Astrocyte of the hippocampus (primary cell): ENCODE data around the gene ZNF354B.
"Not testable (repeated sequence)": the region's sequence is repeated elsewhere in the genome, so short reads cannot be mapped to it uniquely, and the experiment has no call there.

ENCODE experiments used
- DNase-seq: peaks from one replicate; pipeline ENCODE4 v3.0.0; 2011; ENCODE audit warnings: low read depth, low spot score

The ZNF354B gene

GRCh38 chr5:178859625-178860521 is at the start of gene ZNF354B:
TSS of gene ZNF354B (plus strand) at chr5:178859953. CDS start at chr5:178861048, 1,095 bp downstream.
- peak; percentile 97 for DNase-seq

GRCh38 chr5:178817506-178817905 is 42.2 kb upstream of the ZNF354B start:
- DNase-seq: no peak

GRCh38 chr5:178818094-178818493 is 41.7 kb upstream of the ZNF354B start:
- DNase-seq: no peak

- DNase-seq: no peak
Observed at GRCh38 chr5:178820001-178820400, 39.8 kb upstream of the ZNF354B start.

GRCh38 chr5:178825444-178825843 is 34.3 kb upstream of the ZNF354B start:
- no peak for DNase-seq

- DNase-seq: no peak
Observed at GRCh38 chr5:178826216-178826615, 33.5 kb upstream of the ZNF354B start.

GRCh38 chr5:178827636-178828035 is 32.1 kb upstream of the ZNF354B start:
- no peak for DNase-seq

GRCh38 chr5:178831049-178831448 is 28.7 kb upstream of the ZNF354B start:
- DNase-seq: no peak

- DNase-seq: no peak
Observed at GRCh38 chr5:178832618-178833201, 27.0 kb upstream of the ZNF354B start.

GRCh38 chr5:178836628-178837027 is 23.1 kb upstream of the ZNF354B start:
- DNase-seq: no peak

- not testable (repeated sequence) for DNase-seq
Observed at GRCh38 chr5:178838695-178839318, 20.9 kb upstream of the ZNF354B start.

- peak; percentile 28 for DNase-seq
Observed at GRCh38 chr5:178839319-178839704, 20.4 kb upstream of the ZNF354B start.

- DNase-seq: not testable (repeated sequence)
Observed at GRCh38 chr5:178840399-178840798, 19.4 kb upstream of the ZNF354B start.

- DNase-seq: no peak
Observed at GRCh38 chr5:178849316-178849715, 10.4 kb upstream of the ZNF354B start.

GRCh38 chr5:178851951-178852350 is 7.8 kb upstream of the ZNF354B start:
- DNase-seq: no peak

- no peak for DNase-seq
Observed at GRCh38 chr5:178854284-178854683, 5.5 kb upstream of the ZNF354B start.

GRCh38 chr5:178860615-178861014 is 862 bp downstream of the ZNF354B start:
- not testable (repeated sequence) for DNase-seq

- DNase-seq: no peak
Observed at GRCh38 chr5:178861627-178862026, 1.9 kb downstream of the ZNF354B start.

- DNase-seq: no peak
Observed at GRCh38 chr5:178866946-178867345, 7.2 kb downstream of the ZNF354B start.

- DNase-seq: no peak
Observed at GRCh38 chr5:178869577-178869976, 9.8 kb downstream of the ZNF354B start.

GRCh38 chr5:178870411-178870810 is 10.7 kb downstream of the ZNF354B start:
- DNase-seq: no peak

- no peak for DNase-seq
Observed at GRCh38 chr5:178872302-178872701, 12.5 kb downstream of the ZNF354B start.
